Activated T-cell treated with anti-CD3 and anti-CD28 coated beads for 24 hours (primary cell): ENCODE measurements around the gene NEUROD4.

Experiments
- DNase-seq: peaks from one replicate; pipeline ENCODE4 v3.0.0-alpha.2; 2020; ENCODE audit warnings: low read depth

NEUROD4 gene

DNA sequence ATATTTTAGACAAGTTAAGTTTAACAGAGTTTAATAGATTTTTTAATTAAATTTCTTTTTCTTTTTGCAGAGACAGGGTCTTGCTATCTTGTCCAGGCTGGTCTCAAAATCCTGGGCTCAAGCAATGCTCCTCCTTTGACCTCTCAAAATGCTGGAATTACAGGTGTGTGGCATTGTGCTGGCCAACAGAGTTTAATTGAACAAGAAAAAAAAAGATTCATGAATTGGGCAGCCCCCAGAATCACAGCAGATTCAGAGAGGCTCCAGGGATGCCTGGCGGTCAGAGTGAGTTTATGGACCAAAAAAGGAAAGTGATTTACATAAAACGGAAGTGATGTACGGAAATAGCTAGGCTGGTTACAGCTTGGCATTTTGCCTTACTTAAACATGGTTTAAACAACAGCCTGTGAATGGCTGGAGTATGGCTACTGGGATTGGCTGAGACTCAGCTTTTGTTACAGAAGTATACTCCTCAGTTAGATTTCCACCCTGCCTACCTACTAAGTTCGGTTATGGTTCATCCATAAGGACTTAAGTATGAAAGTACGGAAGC is 20.7 kb upstream of the NEUROD4 start:
- DNase-seq: no peak

DNA sequence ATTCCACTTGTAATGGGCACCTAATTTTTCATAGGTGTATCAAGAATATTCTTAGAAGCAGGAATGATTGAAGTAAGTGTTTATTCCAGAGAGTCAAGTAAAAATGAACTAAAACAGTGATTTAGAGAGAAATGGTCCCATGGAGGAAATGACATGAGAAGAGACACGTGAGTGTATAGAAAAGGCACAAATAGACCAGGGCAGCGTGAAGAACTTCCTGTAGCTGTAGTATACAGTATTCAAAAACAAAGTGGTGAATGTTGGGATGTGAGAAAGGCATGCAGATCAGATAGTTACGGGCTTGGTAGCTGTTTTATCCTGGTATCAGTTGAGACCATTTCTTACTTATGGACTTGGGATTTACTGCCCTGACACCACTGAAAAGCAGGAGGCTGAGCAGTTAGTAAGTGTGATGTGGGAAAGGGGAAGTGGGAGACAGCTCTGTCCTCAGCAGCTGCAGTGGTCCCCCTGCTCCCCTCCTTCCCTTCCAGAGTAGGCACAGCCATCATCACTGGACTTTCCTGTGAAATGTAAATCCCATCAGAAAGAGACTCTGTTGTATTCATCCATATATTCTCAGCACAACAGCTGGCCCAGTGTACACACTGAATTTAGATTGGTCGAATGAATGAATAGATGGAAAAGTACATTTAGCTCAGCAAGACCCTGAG is 18.4 kb upstream of the NEUROD4 start:
- DNase-seq: no peak

DNA sequence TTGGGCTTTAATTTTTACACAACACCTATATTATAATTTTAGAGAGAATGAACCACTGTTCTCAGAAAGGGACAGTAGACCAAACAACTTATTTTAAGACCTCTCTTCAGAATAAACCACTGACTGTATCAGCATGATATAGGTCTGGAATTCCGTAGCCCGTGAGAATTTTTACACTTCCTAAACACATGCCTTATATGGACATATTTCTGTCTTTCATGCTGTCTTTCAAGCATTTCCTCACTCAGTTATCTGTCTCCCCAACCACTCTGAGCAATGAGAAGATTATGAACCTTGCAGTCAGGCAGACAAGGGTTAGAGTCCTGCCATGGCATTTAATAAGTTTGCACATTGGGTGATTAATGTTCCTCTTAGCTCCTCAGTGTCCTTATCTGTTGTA is 17.4 kb upstream of the NEUROD4 start:
- no peak for DNase-seq

DNA sequence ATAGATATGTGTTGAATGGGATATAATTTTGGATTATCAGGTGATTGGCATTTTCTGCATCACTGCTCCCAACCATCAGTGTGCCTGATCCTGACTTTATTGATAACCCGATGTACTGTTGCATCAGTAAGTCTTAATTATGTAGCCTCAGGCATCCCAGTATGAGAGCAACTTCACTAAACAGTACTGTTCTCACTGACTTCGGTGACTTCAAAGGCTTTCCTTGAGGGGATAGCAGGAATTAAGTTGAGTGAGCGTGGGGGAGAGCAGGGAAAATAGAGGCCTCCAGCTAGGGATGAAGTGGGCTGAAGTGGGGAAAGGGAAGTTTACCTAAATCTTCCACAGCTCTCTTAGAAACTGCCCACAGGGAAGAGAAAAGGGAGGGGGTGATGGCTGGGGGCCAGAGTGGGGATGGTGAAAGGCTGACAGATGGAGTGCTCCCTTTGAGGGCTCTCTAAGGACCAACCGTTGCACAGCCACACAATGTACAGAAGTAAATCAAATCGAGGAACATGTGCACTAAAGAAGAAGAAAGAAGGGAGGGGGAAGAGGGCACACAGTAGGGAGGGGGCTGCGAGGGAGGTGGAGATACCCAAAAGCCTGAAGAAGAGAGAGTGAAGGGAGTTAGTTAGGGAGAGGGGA is 10.7 kb upstream of the NEUROD4 start:
- no peak for DNase-seq

DNA sequence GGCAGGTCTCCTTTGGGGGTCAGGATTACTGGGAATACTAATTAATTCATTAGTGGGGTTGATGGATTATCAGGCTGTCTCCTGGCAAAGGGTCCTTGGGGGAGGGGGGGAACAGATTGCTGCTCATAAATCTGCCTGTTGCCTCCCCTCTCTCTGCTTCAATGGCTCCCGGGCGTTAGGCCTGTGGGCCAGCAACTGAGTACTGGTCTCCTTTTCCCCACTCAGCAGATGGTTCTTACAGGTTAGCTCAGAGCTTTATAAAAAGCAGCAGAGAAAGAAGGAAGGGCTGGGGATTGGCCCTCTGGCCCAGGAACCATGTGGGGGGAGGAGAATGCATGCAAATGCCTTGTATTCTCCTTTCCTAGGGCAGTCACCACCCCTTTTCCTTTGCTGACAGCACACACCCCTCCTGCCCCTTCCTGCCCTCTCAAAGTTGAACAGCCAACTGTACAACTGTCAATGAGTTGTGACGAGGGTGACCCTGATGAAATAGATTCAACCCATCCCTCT is 2.3 kb upstream of the NEUROD4 start:
- DNase-seq: no peak

GRCh38 chr12:55024575-55024974 is 4.8 kb downstream of the NEUROD4 start:
- no peak for DNase-seq

DNA sequence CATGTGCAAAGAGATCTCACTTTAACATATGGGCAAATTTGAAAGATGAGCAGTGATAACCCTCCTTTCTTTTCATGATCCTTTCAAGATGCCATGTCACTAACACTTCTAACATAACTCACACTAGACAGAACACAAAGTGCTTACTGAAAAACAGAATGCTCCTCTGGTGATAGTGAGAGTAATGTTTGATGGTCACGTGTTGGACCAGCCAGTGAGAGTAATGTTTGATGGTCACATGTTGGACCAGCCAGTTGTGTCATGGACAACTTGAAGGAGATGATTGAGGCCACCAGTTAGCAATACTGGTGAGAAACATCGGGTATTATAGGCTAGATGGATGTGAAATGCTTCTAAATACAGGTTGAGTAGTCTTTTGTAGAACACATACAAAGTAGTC is 5.7 kb downstream of the NEUROD4 start:
- DNase-seq: no peak

- DNase-seq: no peak
These were observed 14.4 kb downstream of the NEUROD4 start for GRCh38 chr12:55034218-55034617.

DNA sequence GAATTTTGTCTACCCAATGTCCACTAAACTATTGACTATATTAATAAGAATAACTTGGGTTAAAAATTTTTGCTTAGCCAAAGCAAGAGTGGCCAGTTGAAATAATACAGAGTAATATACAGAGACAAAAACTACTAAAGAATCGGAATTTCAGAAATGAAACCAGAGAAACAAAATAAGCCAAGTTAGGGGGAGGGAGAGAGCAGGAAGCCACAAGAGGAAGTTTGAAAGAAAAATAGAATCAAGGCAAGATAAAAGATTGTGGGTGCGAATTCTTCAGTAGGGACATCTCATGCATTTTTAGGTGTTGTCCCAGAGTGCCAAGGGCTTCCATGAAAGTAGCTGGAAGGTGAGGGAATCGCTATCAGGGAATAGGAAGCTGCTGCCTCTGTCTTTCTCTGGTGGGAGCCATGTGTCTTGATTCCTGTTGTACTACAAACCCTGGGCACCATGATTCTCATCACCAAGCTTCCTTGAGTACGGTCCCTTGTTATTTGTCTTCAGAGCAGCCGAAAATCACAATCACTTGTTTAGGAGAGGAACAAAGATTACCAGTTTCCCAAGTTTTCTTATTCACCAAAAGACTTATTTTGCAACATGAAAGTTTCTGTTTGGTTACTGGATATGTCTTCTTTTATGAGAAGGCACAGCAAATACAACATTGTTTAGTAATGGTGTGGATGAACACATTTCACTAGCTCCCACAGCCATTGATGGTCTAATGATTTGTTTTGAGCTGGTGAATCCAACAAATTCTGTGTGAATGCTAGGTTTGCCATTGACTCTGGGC is 16.7 kb downstream of the NEUROD4 start:
- no peak for DNase-seq

DNA sequence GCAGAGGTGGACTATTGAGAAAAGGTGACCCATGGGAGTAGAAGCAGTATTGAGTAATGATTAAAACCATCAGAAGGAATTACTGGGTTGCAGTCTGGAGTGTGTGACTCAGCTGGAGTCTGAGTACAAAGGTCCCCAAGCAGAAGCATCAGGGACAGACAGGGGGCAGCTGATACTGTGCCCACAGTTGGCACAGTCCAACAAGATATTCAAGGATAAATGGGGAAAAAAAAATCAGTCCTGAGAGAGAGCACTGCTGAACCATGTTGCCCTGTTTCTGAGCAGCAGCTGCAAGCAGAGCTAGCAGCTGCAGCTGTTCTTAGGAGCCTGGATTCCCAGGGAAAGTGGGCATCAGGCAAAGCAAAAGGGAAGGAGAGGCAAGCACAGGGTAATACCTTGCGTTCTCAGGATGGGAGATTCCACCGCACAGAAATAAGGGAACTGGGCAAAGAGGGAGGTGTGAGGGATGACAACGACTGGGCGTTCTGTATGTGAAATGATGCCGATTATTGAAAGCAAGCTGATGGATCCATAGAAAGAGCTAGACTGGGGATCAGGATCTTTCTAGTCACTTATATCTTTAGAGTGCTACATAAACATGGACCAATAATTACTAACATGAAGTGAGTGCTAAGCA is 17.7 kb downstream of the NEUROD4 start:
- DNase-seq: no peak

DNA sequence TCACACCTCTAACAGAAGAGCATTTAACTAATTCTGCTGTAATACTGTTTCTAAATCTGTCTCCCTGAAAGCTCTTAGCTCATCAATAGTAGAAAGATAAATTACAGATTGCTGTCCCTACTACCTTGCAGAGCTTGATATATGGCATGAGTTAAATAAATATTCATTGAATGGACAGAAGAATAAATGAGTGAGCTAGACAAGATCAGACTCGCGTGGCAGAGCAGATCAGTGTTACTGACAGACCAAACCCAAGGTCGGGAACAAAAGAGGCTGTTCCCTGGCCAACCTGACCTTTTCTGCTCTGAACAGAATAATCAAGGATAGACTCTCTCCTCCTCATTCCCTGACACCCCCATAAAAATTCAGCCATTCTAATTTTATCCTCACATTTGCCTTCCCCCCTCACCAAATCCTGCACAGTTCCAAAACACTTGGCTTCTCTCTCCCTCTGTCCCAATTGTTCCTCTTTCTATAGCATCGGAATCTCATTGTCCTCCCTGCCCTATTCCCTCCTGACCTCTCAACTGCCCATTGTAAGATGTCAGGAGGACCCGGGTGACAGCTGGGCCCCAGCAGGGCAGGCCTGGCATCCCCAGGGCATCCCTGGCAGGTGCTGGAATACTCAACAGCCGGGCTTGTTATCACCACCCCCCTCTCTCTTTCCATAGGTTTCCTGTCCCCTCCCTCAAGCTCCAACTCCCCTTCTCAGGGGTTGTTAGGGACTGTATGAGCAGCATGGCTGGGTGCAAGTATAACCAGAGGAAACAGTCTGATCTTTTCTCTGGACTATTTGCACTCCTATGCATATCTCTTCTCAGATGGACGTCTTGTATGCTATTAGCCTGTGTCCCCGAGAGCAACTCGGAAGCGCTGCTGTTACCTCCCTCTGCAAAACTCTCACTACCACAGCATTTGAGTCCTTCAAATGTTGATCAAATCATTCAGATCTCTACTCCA is 19.9 kb downstream of the NEUROD4 start:
- DNase-seq: no peak

DNA sequence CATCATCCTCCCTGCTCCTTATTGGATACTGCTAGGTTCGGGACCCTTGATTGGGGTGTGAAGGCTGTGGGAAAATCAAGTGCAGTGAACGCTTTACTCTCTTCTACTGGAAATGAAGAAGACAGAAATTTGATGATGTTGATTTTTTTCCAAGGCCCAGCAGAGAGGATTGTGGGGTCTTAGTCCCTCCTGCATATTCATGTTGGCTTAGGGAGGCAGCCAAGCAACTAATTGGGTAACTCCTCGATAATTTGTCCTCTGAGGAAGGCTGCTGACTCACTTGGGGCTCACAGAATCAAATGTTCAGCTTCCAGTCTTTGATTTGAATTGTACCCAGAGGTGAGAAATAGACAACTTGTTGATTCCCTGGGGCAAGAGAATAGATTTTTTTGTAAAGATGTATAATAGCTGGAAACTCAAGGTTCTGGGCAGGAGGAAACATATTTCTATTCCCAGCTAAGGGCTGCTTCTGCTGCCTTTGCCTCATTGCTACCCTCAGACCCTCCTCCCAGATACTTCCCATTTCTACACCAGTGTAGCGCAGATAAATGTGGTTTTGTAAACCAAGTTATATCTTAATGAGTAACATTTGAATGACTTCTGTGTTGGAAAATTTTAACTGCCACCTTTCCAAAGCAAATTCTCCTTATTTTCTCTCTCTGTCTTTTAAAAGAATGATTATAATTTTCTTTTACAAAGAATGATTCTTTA is 21.7 kb downstream of the NEUROD4 start:
- DNase-seq: no peak

DNA sequence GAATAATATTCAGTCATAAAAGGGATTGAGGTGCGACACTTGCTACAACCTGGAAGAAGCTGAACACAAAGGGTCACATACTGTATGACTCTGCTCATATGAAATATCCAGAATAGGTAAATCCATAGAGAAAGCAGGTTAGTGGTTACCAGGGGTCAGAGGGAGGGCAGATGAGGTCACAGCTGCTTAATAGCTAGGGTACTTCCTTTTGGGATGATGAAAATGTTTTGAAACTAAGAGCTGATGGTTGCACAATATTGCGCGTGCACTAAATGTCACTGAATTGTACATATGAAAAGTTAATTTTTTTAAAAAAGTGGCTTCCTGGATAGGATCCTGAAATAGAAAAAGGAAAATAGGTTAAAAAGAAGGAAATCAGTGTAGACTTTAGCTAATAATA is 23.8 kb downstream of the NEUROD4 start:
- DNase-seq: no peak

GRCh38 chr12:55044135-55044534 is 24.4 kb downstream of the NEUROD4 start:
- no peak for DNase-seq

- DNase-seq: no peak
These were observed 29.9 kb downstream of the NEUROD4 start for GRCh38 chr12:55049676-55050075.

GRCh38 chr12:55051197-55051947 is 31.6 kb downstream of the NEUROD4 start:
- no peak for DNase-seq

- no peak for DNase-seq
These were observed 37.7 kb downstream of the NEUROD4 start for GRCh38 chr12:55057481-55057880.

DNA sequence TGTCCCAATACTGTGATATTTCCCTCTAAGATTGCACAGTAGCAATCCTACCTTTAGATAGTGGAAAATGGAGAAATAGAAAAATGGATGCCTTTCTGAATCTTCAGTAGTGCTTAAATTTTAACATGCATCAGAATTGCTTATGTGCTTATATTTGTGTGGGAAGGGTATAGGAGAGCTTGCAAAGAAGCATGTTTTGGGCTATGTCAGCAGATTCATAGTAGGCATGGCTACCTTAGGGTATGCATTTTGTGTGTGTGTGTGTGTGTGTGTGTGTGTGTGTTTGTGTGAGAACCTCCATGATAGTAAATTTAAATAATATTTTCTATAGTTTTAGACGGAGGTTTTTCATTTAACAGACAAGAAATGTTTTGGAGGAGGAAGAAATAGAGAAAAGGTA is 38.3 kb downstream of the NEUROD4 start:
- DNase-seq: no peak

DNA sequence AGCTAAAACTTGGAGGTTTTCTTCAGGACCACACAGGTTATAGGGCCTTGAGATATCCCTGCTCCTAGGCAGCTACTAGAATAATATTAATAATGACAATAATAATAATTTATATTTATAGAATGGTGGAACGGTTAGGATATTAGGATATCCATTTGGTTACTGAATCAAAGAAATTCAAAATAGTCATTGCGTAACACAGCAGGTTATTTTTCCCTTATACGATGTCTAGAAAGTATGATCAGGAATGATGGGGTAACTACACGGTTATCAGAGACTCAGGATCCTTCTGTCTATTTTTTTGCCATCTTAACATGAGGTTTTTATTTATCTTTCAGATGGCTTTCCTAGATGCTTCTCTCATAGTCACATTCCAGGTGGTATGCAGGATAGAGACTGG is 39.0 kb downstream of the NEUROD4 start:
- DNase-seq: no peak

DNA sequence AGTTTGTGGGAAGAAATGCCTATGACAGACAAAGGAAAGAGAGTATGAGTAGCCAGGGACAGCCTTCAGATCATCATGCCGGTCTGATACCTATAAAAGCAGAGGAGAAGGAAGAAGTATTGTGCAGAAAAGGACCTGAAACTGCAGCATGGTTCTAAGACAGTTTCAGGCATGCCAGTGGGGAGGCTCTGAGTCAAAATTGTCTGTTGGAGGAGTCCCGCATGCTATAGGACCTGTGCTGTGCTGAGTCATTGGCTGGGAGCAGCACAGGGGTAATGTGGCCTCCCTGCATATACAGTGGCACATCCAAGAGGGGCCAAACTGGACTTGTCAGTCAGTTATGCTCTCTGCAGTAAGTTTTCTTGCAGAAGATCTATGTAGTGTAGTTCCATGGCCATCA is 40.7 kb downstream of the NEUROD4 start:
- peak; percentile 29 for DNase-seq
